Measurements from ENCODE around the gene OR2AK2. TPM values are rescaled to one million over a fixed set of nuclear protein-coding genes. Genes with fewer than 3 reads are reported as not detected.

The OR2AK2 gene
- polyA plus RNA-seq, 4 donors: not detected

Other genes starting within 250 kb of the OR2AK2 start
- not detected for gene OR6F1, start 248.6 kb upstream of the OR2AK2 start, polyA plus RNA-seq (ENCODE audit: insufficient read length in 4 of 4)
- not detected for gene OR14K1, start 226.6 kb upstream of the OR2AK2 start, polyA plus RNA-seq (ENCODE audit: insufficient read length in 4 of 4)
- gene OR14A2, start 217.1 kb upstream of the OR2AK2 start, polyA plus RNA-seq (ENCODE audit: insufficient read length in 4 of 4): not detected
- under 1 TPM in 1 of 4 donors, not detected in 3; 0.17 TPM for gene OR1C1, start 204.7 kb upstream of the OR2AK2 start, polyA plus RNA-seq (ENCODE audit: insufficient read length in 4 of 4)
- not detected for gene OR14A16, start 141.1 kb upstream of the OR2AK2 start, polyA plus RNA-seq (ENCODE audit: insufficient read length in 4 of 4)
- not detected for gene OR11L1, start 123.3 kb upstream of the OR2AK2 start, polyA plus RNA-seq (ENCODE audit: insufficient read length in 4 of 4)
- gene TRIM58, start 108.0 kb upstream of the OR2AK2 start, polyA plus RNA-seq (ENCODE audit: insufficient read length in 4 of 4): 1 to 10 TPM; 1.3 to 2.3 (median 1.4) TPM
- under 1 TPM in 3 of 4 donors, not detected in 1; 0.33 to 0.38 (median 0.36) TPM for gene OR2W3, start 69.6 kb upstream of the OR2AK2 start, polyA plus RNA-seq (ENCODE audit: insufficient read length in 4 of 4)
- not detected for gene OR2T8, start 45.0 kb upstream of the OR2AK2 start, polyA plus RNA-seq (ENCODE audit: insufficient read length in 4 of 4)
- not detected for gene OR2AJ1, start 40.3 kb upstream of the OR2AK2 start, polyA plus RNA-seq (ENCODE audit: insufficient read length in 4 of 4)
- gene OR2L8, start 16.4 kb upstream of the OR2AK2 start, polyA plus RNA-seq (ENCODE audit: insufficient read length in 4 of 4): not detected
- not detected for gene OR2L5, start 48.4 kb downstream of the OR2AK2 start, polyA plus RNA-seq (ENCODE audit: insufficient read length in 4 of 4)
- under 1 TPM in 3 of 4 donors, not detected in 1; 0.04 to 0.14 (median 0.08) TPM for gene OR2L2, start 64.8 kb downstream of the OR2AK2 start, polyA plus RNA-seq (ENCODE audit: insufficient read length in 4 of 4)
- gene OR2L3, start 81.6 kb downstream of the OR2AK2 start, polyA plus RNA-seq (ENCODE audit: insufficient read length in 4 of 4): not detected
- under 1 TPM in 2 of 4 donors, not detected in 2; 0.03 to 0.08 TPM for gene OR2L13, start 130.0 kb downstream of the OR2AK2 start, polyA plus RNA-seq (ENCODE audit: insufficient read length in 4 of 4)
- not detected for gene OR2M5, start 179.9 kb downstream of the OR2AK2 start, polyA plus RNA-seq (ENCODE audit: insufficient read length in 4 of 4)
- gene OR2M2, start 209.6 kb downstream of the OR2AK2 start, polyA plus RNA-seq (ENCODE audit: insufficient read length in 4 of 4): not detected
- under 1 TPM; 0.01 to 0.04 (median 0.03) TPM for gene OR2M3, start 232.0 kb downstream of the OR2AK2 start, polyA plus RNA-seq (ENCODE audit: insufficient read length in 4 of 4)